Immature natural killer cell (primary cell): ENCODE results near the gene FCN1. TPM values are rescaled to one million over a fixed set of nuclear protein-coding genes. Genes with fewer than 3 reads are reported as not detected.

Experiments
- polyA plus RNA-seq, 3 donors: library from polyadenylated mRNA; unstranded; fragments of 300-500 nt; fragmentation: Illumina TruSeq; gene quantifications; one replicate each; pipeline ENCODE4 v1.2.3, GENCODE V29; 2021

FCN1 gene
- polyA plus RNA-seq, 3 donors from 2014 or later: 8.9 to 47.6 (median 24.2) TPM

Other genes with a start within 250 kb of the FCN1 start
- gene FCN2, start 37.1 kb downstream of the FCN1 start, polyA plus RNA-seq: not detected
- gene OLFM1, start 169.8 kb upstream of the FCN1 start, polyA plus RNA-seq: not detected